Ishikawa (cell line): ENCODE data around the gene DMD.

ENCODE experiments used
- CREB1 ChIP-seq: IDR thresholded peaks from 2 replicates; pipeline ENCODE4 v1.6.1; 2012; ENCODE audit warnings: low read depth
- EGR1 ChIP-seq: IDR thresholded peaks from 2 replicates; pipeline ENCODE4 v1.6.1; 2012
- EP300 ChIP-seq: IDR thresholded peaks from 2 replicates; pipeline ENCODE4 v1.6.1; 2012; ENCODE audit warnings: borderline replicate concordance
- FOXM1 ChIP-seq: IDR thresholded peaks from 2 replicates; pipeline ENCODE4 v1.6.1; 2012; ENCODE audit warnings: low read depth, borderline replicate concordance
- NFIC ChIP-seq: IDR thresholded peaks from 2 replicates; pipeline ENCODE4 v1.6.1; 2012
- RAD21 ChIP-seq: IDR thresholded peaks from 2 replicates; pipeline ENCODE4 v1.6.1; 2012; ENCODE audit warnings: low read depth
- TEAD4 ChIP-seq: IDR thresholded peaks from 2 replicates; pipeline ENCODE4 v1.6.1; 2012
- TF ChIP-seq, protein P1 (sequence below): IDR thresholded peaks from 2 replicates; pipeline ENCODE4 v1.6.1; 2012; ENCODE audit warnings: low read depth, mild to moderate bottlenecking

DNA sequence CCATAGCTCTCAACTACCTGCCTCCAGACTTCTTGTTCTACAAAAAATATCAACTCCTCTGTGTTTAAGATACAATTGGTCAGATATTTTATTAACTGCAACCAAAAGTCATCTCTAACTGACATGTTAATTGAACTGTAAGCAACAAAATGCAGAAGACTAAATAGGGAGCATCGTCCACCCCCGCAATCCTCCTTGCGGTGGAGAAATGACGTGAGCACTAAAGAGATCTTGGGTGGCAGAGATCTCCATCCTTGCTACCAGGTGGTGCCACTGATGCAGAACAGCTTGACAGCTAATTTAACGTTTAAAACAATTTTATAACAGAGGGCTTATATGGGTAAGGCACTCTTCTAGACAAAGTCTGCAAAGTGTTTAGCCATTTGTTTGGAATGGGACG lies 1975.1 kb downstream of the DMD start:
- TF ChIP-seq EP300 (no peak), EGR1 (no peak), NFIC (no peak), CREB1 (no peak), FOXM1 (no peak), TEAD4 (no peak), RAD21 (no peak)
- TF ChIP-seq, protein P1, sequence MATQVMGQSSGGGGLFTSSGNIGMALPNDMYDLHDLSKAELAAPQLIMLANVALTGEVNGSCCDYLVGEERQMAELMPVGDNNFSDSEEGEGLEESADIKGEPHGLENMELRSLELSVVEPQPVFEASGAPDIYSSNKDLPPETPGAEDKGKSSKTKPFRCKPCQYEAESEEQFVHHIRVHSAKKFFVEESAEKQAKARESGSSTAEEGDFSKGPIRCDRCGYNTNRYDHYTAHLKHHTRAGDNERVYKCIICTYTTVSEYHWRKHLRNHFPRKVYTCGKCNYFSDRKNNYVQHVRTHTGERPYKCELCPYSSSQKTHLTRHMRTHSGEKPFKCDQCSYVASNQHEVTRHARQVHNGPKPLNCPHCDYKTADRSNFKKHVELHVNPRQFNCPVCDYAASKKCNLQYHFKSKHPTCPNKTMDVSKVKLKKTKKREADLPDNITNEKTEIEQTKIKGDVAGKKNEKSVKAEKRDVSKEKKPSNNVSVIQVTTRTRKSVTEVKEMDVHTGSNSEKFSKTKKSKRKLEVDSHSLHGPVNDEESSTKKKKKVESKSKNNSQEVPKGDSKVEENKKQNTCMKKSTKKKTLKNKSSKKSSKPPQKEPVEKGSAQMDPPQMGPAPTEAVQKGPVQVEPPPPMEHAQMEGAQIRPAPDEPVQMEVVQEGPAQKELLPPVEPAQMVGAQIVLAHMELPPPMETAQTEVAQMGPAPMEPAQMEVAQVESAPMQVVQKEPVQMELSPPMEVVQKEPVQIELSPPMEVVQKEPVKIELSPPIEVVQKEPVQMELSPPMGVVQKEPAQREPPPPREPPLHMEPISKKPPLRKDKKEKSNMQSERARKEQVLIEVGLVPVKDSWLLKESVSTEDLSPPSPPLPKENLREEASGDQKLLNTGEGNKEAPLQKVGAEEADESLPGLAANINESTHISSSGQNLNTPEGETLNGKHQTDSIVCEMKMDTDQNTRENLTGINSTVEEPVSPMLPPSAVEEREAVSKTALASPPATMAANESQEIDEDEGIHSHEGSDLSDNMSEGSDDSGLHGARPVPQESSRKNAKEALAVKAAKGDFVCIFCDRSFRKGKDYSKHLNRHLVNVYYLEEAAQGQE = no peak
